Adrenal gland (tissue), 5 donors: ENCODE measurements around the gene BPHL.

Experiments
- POLR2A ChIP-seq, 2 donors: fragments of 450-650 bp; IDR thresholded peaks; one replicate each; pipeline ENCODE4 v1.6.1; 2017; ENCODE audit warnings: antibody characterized with exemption in 2 of 2, mild to moderate bottlenecking in 2 of 2, moderate library complexity in 1 of 2
- TF ChIP-seq, protein P1 (sequence below), 6 experiments: fragments of 450-650 bp in 4 of 6; fragments of 200-600 bp in 2 of 6; sonication (generic) in 1 of 6; IDR thresholded peaks; 1 replicate in 5 of 6; 2 replicates in 1 of 6; pipeline versions ENCODE4 v1.5.1 to v1.8.0; 2016 to 2021; ENCODE audit warnings: antibody characterized with exemption in 6 of 6, mild to moderate bottlenecking in 2 of 6, moderate library complexity in 1 of 6
- donor health status: DM: no; HTN: no; CAD: no.

DNA sequence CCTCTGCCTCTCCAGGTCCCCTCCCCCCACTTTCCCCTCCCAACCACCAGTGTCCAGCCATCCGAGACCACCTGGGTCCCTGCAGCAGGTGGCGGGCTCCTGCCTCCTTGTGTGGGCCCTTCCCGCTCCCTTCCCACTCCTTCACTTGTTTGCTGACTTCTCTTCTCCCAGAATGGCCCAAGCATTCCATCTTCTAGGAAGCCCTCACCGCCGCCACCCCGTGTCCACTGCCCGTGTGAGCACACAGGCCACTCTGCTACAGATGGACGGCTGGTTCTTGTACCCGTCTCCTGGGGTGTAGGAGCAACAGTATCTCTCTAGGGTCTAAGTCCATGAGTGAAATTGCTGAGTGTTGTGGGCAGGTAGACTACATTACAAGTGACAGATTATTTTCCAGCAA lies 15.0 kb downstream of the BPHL start:
- TF ChIP-seq POLR2A (IDR thresholded peaks at IDR 0.05): no peak
- TF ChIP-seq, protein P1, sequence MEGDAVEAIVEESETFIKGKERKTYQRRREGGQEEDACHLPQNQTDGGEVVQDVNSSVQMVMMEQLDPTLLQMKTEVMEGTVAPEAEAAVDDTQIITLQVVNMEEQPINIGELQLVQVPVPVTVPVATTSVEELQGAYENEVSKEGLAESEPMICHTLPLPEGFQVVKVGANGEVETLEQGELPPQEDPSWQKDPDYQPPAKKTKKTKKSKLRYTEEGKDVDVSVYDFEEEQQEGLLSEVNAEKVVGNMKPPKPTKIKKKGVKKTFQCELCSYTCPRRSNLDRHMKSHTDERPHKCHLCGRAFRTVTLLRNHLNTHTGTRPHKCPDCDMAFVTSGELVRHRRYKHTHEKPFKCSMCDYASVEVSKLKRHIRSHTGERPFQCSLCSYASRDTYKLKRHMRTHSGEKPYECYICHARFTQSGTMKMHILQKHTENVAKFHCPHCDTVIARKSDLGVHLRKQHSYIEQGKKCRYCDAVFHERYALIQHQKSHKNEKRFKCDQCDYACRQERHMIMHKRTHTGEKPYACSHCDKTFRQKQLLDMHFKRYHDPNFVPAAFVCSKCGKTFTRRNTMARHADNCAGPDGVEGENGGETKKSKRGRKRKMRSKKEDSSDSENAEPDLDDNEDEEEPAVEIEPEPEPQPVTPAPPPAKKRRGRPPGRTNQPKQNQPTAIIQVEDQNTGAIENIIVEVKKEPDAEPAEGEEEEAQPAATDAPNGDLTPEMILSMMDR (IDR thresholded peaks at IDR 0.05): no peak
